Ishikawa (cell line): Measurements from ENCODE around the gene COA1.

Source experiments
- CEBPB ChIP-seq: IDR thresholded peaks from 2 replicates; pipeline ENCODE4 v1.6.1; 2012
- TEAD4 ChIP-seq: IDR thresholded peaks from 2 replicates; pipeline ENCODE4 v1.6.1; 2012
- USF1 ChIP-seq: IDR thresholded peaks from 2 replicates; pipeline ENCODE4 v1.6.1; 2012

GRCh38 chr7:43640679-43641078, 88.6 kb downstream of the COA1 start:
- TF ChIP-seq TEAD4 (no peak), USF1 (no peak), CEBPB (no peak)
